BLaER1 (cell line): ENCODE data around the gene CTNND2.

Experiments
- H3K27ac ChIP-seq: shearing (Covaris generic); formaldehyde crosslinking; 2 replicates; pipeline ENCODE4 v1.8.1; 2022
- H3K27me3 ChIP-seq: shearing (Covaris generic); formaldehyde crosslinking; 2 replicates; pipeline ENCODE4 v1.8.1; 2022
- H3K36me3 ChIP-seq: shearing (Covaris generic); formaldehyde crosslinking; 2 replicates; pipeline ENCODE4 v1.8.1; 2022
- H3K4me1 ChIP-seq: shearing (Covaris generic); formaldehyde crosslinking; 2 replicates; pipeline ENCODE4 v1.8.1; 2022
- H3K4me2 ChIP-seq: shearing (Covaris generic); formaldehyde crosslinking; 2 replicates; pipeline ENCODE4 v1.8.1; 2022
- H3K4me3 ChIP-seq: shearing (Covaris generic); formaldehyde crosslinking; 2 replicates; pipeline ENCODE4 v1.8.1; 2022
- H3K9ac ChIP-seq: shearing (Covaris generic); formaldehyde crosslinking; 2 replicates; pipeline ENCODE4 v1.8.1; 2022
- H3K9me3 ChIP-seq: shearing (Covaris generic); formaldehyde crosslinking; 2 replicates; pipeline ENCODE4 v1.8.1; 2022
- H4K20me1 ChIP-seq: shearing (Covaris generic); formaldehyde crosslinking; 2 replicates; pipeline ENCODE4 v1.8.1; 2022
- Cebpa-rat ChIP-seq: shearing (Covaris generic); IDR thresholded peaks from 2 replicates; pipeline ENCODE4 v1.8.1; 2022

Gene CTNND2

GRCh38 chr5:11904265-11904906 lies at the start of gene CTNND2:
Gene CTNND2, minus strand, starts transcription at chr5:11904446. Its CDS starts 593 bp downstream, at chr5:11903853.
- Histone ChIP-seq H3K36me3 (no peaks in the 10 kb centered on the region), H3K9me3 (peaks cover 17% of the 10 kb centered on the region), H3K27ac (no peak within 1 kb of the TSS), H3K4me2 (no peak within 1 kb of the TSS), H4K20me1 (no peaks in the 10 kb centered on the region), H3K4me1 (no peaks in the 10 kb centered on the region), H3K9ac (no peak within 1 kb of the TSS), H3K4me3 (no peak within 1 kb of the TSS), H3K27me3 (no peaks in the 10 kb centered on the region)
- no peak for TF ChIP-seq Cebpa-rat

GRCh38 chr5:11946317-11946716 lies 42.1 kb upstream of the CTNND2 start:
- TF ChIP-seq Cebpa-rat = no peak
- Histone ChIP-seq H3K9me3 (no peaks in the 10 kb centered on the region), H3K4me2 (no peak overlapping the region), H3K4me1 (no peaks in the 10 kb centered on the region), H3K27me3 (no peaks in the 10 kb centered on the region), H4K20me1 (no peaks in the 10 kb centered on the region), H3K27ac (no peak overlapping the region), H3K36me3 (no peaks in the 10 kb centered on the region), H3K4me3 (no peak overlapping the region), H3K9ac (no peak overlapping the region)

GRCh38 chr5:11941566-11941965 lies 37.3 kb upstream of the CTNND2 start:
- Histone ChIP-seq H3K4me3 (no peak overlapping the region), H3K4me2 (no peak overlapping the region), H4K20me1 (no peaks in the 10 kb centered on the region), H3K36me3 (no peaks in the 10 kb centered on the region), H3K9me3 (no peaks in the 10 kb centered on the region), H3K9ac (no peak overlapping the region), H3K4me1 (no peaks in the 10 kb centered on the region), H3K27ac (no peak overlapping the region), H3K27me3 (no peaks in the 10 kb centered on the region)
- no peak for TF ChIP-seq Cebpa-rat

- Histone ChIP-seq H3K36me3 (no peaks in the 10 kb centered on the region), H3K27me3 (no peaks in the 10 kb centered on the region), H3K4me1 (no peaks in the 10 kb centered on the region), H3K4me2 (no peak overlapping the region), H4K20me1 (no peaks in the 10 kb centered on the region), H3K9me3 (no peaks in the 10 kb centered on the region), H3K9ac (no peak overlapping the region), H3K4me3 (no peak overlapping the region), H3K27ac (no peak overlapping the region)
- no peak for TF ChIP-seq Cebpa-rat
Measured at GRCh38 chr5:11931638-11932037, 27.4 kb upstream of the CTNND2 start.

- H3K4me1 ChIP-seq = no peaks in the 10 kb centered on the region
- H3K27me3 ChIP-seq = no peaks in the 10 kb centered on the region
- TF ChIP-seq Cebpa-rat = no peak
- no peak overlapping the region for H3K4me3 ChIP-seq
- H3K36me3 ChIP-seq = no peaks in the 10 kb centered on the region
- H3K4me2 ChIP-seq = no peak overlapping the region
- H3K9me3 ChIP-seq = no peaks in the 10 kb centered on the region
- H4K20me1 ChIP-seq = no peaks in the 10 kb centered on the region
- H3K9ac ChIP-seq = no peak overlapping the region
- H3K27ac ChIP-seq = no peak overlapping the region
Measured at GRCh38 chr5:11928909-11929308, 24.7 kb upstream of the CTNND2 start.

GRCh38 chr5:11925701-11926100 lies 21.5 kb upstream of the CTNND2 start:
- H3K4me2 ChIP-seq = no peak overlapping the region
- no peak overlapping the region for H3K4me3 ChIP-seq
- no peak overlapping the region for H3K27ac ChIP-seq
- peaks cover 7% of the 10 kb centered on the region for H3K9me3 ChIP-seq
- TF ChIP-seq Cebpa-rat = no peak
- no peaks in the 10 kb centered on the region for H3K36me3 ChIP-seq
- no peaks in the 10 kb centered on the region for H3K27me3 ChIP-seq
- H4K20me1 ChIP-seq = no peaks in the 10 kb centered on the region
- no peaks in the 10 kb centered on the region for H3K4me1 ChIP-seq
- no peak overlapping the region for H3K9ac ChIP-seq

GRCh38 chr5:11922394-11922793 lies 18.1 kb upstream of the CTNND2 start:
- no peak for TF ChIP-seq Cebpa-rat
- no peaks in the 10 kb centered on the region for H3K4me1 ChIP-seq
- no peak overlapping the region for H3K4me2 ChIP-seq
- H3K27me3 ChIP-seq = no peaks in the 10 kb centered on the region
- no peak overlapping the region for H3K9ac ChIP-seq
- peaks cover 7% of the 10 kb centered on the region for H3K9me3 ChIP-seq
- no peaks in the 10 kb centered on the region for H4K20me1 ChIP-seq
- no peak overlapping the region for H3K4me3 ChIP-seq
- no peaks in the 10 kb centered on the region for H3K36me3 ChIP-seq
- no peak overlapping the region for H3K27ac ChIP-seq

GRCh38 chr5:11918463-11919045 lies 14.3 kb upstream of the CTNND2 start:
- no peak overlapping the region for H3K9ac ChIP-seq
- H3K27ac ChIP-seq = no peak overlapping the region
- H3K4me3 ChIP-seq = no peak overlapping the region

GRCh38 chr5:11909471-11909870 lies 5.2 kb upstream of the CTNND2 start:
- no peak overlapping the region for H3K4me2 ChIP-seq
- no peaks in the 10 kb centered on the region for H4K20me1 ChIP-seq
- H3K9me3 ChIP-seq = peaks cover 2% of the 10 kb centered on the region
- no peak overlapping the region for H3K27ac ChIP-seq
- no peak overlapping the region for H3K4me3 ChIP-seq
- H3K4me1 ChIP-seq = no peaks in the 10 kb centered on the region
- H3K36me3 ChIP-seq = no peaks in the 10 kb centered on the region
- H3K27me3 ChIP-seq = no peaks in the 10 kb centered on the region
- TF ChIP-seq Cebpa-rat = no peak
- no peak overlapping the region for H3K9ac ChIP-seq

More at GRCh38 chr5:11918463-11919045, 14.3 kb upstream of the CTNND2 start:
- H3K9me3 ChIP-seq = peaks cover 7% of the 10 kb centered on the region
- H3K27me3 ChIP-seq = no peaks in the 10 kb centered on the region
- H3K4me1 ChIP-seq = no peaks in the 10 kb centered on the region
- no peaks in the 10 kb centered on the region for H4K20me1 ChIP-seq
- H3K4me2 ChIP-seq = no peak overlapping the region
- TF ChIP-seq Cebpa-rat = no peak
- no peaks in the 10 kb centered on the region for H3K36me3 ChIP-seq

GRCh38 chr5:11906497-11906896 lies 2.3 kb upstream of the CTNND2 start:
- Histone ChIP-seq H3K27me3 (no peaks in the 10 kb centered on the region), H3K36me3 (no peaks in the 10 kb centered on the region), H3K9me3 (peaks cover 17% of the 10 kb centered on the region), H3K4me1 (no peaks in the 10 kb centered on the region), H3K4me2 (no peak overlapping the region), H3K9ac (no peak overlapping the region), H3K4me3 (no peak overlapping the region), H3K27ac (no peak overlapping the region), H4K20me1 (no peaks in the 10 kb centered on the region)
- no peak for TF ChIP-seq Cebpa-rat
